ENCODE data around the gene PODXL.

PODXL gene

GRCh38 chr7:131564640-131565039, 8.2 kb upstream of the PODXL start:
- no peak for DNase-seq (ENCODE audit: low read depth in 2 of 2)

DNA sequence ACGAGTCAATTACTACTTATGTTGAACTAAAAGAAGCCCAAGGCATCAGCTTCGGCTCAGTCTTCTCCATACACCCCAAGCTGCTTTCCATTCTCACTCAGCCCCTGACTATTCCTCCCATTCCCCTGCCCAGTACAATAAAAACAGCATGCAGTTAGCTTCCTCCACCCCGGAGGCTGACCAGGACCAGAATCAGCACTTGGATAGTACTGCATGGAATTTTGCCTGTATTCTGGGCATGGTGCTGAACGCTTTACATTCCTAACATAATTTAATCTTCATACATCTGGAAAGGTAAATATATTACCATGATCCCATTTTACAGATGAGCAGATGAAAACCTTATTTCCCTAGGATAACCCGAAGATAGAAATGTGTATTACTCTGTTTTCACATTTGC, 7.5 kb upstream of the PODXL start:
- DNase-seq (ENCODE audit: low read depth in 2 of 2) = no peak

DNA sequence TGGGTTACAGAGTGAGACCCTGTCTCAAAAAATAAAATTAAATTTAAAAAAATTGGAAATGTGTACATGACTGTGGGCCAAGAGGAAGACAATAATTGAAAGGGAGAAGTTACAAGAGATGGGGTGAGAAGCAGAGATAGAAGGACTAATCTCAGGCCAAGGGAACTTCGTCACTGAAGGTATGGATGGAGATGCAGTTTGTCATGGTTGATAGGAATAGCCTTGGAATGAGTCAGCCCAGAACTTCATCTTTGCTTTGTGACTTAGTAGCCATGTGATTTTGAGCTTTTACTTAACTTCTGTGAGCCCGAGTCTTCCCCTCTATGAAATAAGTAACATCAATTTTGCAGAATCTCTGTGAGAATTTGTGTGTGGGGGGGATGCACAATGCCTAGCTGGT, 6.5 kb upstream of the PODXL start:
- no peak for DNase-seq (ENCODE audit: low read depth in 2 of 2)

DNA sequence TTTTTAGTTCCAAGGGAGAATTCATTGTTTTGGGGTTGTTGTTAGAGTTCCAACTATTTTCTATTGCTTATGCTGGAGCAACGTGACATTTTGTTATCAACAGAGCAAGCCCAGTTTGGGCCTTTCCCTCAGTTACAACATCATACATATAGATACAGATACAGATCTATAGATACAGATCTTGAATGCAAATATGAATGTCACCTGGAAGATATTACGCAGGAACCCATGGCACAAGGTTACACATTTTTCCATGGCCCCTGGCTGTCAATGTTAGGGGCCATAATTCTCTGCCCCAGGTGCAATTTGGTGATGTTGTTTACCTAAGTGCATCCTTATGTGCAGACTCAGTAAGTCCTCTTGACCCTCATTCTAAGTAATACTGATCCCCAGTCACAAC, 3.6 kb upstream of the PODXL start:
- DNase-seq (ENCODE audit: low read depth in 2 of 2) = no peak

DNA sequence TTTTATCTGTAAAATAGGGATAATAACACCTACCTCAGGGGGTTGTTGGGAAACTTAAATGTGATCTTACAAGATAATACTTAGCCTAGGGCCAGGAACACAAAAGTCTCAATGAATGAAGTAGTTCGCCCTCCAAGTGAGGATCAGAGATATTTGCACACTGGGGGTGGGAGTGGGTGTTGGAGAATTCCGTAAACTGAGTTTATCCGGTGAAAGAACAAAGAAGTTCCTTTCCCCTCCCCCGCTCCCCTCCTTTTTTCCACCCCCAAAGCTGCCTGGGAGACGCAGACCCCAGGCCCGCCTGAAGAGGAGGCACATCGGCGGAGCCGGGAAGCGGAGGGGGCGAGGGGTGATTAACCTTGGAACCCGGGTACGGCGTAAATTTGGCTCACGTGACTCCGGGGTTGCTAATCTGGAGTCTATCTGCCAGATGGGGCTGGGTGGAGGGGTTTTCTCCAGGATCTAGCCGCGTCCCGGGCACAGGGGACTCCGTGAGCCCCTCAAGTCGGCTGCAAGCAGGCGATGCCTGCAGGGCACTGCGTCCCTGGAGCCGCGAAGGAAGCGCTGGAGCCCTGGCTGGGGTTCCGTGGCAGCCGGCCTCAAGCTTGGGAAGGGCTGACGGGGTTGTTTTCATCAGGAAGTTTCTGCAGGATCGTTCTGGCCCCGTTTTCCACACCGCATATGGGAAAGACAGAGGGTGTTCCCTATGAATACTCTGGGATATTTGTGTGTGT, 1.4 kb upstream of the PODXL start:
- DNase-seq (ENCODE audit: low read depth in 2 of 2) = no peak

- DNase-seq (ENCODE audit: low read depth in 2 of 2) = no peak
These were observed 652 bp upstream of the PODXL start for GRCh38 chr7:131556909-131557651.

DNA sequence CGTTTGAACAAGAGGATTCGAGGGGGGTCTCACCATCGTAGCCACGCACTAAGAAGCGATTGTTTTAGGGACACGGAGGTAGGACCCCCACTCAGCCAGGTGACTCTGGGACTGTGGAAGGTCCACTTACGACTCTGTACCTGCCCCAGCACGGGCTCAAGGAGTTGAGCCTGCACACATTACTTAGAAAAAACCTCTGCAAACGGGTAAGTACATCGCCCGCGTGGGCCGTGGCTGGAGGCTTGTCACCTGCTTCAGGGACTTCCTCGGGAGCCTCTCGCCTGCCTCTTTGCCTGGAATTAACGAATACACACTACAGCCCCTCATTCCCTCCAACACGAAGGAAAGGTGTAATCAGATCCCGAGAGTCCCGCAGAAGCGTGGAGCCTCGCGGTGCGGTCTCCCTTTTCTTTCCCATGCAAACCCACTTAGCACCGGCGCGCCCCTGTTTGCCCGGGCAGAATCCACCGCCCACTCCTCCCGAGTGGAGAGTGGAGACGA, 826 bp downstream of the PODXL start:
- no peak for DNase-seq (ENCODE audit: low read depth in 2 of 2)

- DNase-seq (ENCODE audit: low read depth in 2 of 2) = no peak
These were observed 1.4 kb downstream of the PODXL start for GRCh38 chr7:131554880-131555516.

DNA sequence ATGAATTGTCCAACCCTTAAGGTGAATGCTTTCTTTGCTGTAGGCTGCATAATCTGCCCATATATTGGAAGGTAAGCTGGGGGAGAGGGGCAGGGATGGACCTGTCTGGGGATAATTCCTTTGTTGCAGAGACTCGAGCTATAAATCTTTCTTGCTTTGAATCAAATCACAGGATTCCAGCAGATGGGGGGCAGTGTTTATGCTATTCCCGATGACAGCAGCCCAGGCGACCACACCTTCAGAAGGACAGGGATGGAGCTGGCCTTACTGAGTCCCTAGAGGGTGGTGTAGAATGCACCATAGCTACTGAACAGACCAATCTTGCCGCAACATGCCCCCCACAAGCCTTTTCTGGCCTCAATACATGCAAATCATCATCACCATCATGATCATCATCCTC, 2.5 kb downstream of the PODXL start:
- DNase-seq (ENCODE audit: low read depth in 2 of 2) = no peak

- DNase-seq (ENCODE audit: low read depth in 2 of 2) = no peak
These were observed 4.4 kb downstream of the PODXL start for GRCh38 chr7:131552053-131552452.

DNA sequence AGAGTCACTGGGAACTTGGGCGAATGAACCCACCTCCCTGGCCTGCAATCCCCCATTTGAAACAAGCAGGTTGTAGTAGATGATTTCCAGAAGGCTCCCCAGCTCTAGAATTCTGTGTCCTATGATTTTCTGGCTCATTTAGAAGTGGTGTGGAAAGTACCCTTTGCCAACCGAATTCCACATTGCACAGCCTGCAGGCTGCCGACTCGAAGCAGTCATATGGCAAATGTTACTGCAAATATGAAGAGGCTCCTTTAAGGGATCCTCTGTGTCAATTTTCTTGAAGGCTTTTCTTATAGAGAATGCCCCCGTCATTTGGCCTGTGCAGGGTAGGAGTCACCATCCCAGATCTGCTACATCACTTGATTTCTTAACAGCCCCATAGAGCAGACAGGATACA, 5.6 kb downstream of the PODXL start:
- no peak for DNase-seq (ENCODE audit: low read depth in 2 of 2)

DNA sequence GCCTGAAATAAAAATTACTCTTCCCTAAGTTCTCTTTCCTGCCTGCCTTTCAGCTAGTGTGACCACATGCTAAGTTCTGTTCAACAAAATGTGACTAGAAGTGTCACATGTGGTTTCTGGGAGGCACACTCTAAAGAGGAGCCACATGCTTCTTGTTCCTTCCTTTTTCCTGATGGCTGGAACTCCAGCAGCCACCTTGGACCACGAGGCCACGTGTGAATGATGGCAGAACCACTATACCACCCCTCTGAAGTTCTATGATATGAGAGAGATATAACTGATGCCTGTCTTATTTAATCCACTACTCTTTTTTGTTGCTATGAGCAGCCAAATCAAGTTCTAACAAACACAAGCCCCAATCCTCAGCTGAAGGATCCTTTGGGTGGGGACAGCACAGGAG, 8.1 kb downstream of the PODXL start:
- no peak for DNase-seq (ENCODE audit: low read depth in 2 of 2)

GRCh38 chr7:131547589-131547988, 8.8 kb downstream of the PODXL start:
- DNase-seq (ENCODE audit: low read depth in 2 of 2) = no peak

DNA sequence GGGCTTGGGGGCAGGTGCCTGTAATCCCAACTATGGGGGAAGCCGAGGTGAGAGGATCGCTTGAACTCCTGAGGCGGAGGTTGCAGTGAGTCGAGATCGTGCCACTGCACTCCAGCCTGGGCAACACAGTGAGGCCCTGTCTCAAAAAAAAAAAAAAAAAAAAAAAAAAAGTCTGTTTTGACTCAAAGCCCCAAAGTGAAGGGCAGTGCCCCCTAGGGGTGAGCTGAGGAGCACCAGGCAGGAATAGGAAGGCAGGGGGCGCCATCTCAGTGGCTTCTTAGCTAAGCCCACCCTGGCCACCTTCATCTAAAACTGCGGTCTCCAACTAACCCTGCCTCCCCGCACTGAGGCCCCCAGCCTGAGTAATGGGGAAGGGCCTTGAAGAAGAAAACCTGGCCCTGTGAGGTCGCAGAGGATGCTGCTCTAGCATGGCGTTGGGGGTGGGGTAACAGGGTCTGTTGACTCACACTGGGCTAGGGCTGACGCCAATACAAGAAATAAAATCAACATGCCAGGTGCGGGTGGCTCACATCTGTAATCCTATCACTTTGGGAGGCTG, 9.8 kb downstream of the PODXL start:
- DNase-seq (ENCODE audit: low read depth in 2 of 2) = no peak

DNA sequence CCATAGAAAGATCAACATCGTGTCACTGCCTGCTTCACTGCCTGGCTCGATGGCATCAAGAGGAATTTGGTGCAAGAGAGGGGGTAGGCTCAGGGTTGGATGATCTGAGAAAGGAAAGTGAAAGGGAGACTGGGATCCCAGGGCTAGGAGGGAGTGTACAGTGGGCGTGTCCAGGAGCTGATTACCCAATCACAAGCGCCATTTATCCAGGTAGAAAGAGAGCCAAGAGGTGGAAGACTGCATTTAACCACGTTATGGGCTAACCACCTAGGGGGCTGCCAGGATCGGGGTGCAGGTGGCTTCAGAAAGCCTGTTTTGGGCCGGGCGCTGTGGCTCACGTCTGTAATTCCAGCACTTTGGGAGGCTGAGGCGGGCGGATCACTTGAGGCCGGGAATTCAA, 10.3 kb downstream of the PODXL start:
- DNase-seq (ENCODE audit: low read depth in 2 of 2) = no peak

DNA sequence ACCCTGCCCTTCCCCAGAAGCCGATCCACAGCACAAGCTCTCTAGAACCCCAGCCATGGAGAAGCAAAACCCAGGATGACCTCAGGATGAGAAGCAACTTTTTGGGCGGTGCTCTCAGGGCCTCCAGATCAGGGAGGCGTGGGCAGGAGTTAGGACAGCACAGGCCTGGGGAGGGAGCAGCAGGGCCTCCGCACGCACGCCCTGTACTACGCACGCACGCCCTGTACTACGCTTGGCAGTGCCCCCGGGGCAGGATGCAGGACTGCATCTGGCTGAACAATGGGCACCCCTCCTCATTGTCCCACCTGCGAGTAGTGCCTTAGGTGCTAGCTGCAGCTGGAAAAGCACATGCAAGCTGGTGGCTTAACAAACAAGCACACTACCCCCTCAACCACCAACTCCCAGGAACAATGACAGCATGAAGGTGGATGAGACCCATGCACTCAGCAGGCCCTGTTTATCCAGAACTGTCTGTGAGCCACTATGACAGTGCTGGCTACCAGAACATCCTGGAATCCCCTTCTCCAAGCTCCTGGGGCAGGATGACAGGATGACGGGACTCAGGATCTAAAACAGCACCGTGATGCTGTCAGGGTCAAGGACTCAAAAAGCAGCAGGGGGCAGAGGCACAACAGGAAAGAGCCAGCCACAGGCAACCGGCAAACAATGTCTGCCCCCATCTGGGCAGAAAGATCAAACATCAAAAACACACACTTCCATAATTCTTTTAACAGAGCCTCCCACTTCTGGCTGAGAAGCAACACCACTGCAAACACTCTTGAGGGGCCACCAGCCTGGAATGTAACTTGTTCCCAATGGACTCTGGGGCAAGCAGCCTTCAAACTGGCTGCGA, 11.8 kb downstream of the PODXL start:
- DNase-seq (ENCODE audit: low read depth in 2 of 2) = no peak

GRCh38 chr7:131544021-131544420, 12.4 kb downstream of the PODXL start:
- no peak for DNase-seq (ENCODE audit: low read depth in 2 of 2)

- DNase-seq (ENCODE audit: low read depth in 2 of 2) = no peak
These were observed 13.1 kb downstream of the PODXL start for GRCh38 chr7:131543298-131543697.

DNA sequence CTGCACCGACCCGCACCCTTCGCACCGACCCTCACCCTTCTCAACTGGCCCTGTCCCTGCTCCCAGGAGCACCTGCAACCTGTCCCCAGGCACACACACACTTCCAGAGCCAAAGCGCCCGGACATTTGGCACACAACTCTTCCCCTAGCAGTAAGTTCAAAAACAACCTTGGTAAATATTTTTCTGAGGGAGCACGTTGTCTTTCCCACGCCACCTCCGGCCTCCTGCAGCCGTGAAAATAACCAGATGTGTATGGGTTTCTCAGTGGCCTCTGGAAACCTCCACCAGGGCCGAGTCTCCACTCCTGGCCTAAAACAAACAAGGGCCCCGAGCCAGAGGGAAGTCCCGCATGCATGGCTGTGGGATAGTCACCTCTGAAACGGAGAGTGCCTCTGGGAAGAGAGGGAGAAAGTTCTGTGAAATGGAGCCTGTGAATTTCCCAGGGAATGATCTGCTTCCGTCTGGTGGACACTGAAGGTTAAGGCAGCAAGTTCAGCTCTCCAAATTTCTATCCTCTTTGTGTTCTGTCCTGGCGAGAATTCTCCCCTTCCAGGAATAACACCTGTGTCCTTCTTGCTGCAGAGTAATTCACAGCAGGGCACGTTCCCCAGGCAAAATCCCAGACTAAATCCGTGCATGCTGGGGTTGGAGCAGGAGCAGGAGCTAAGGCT, 15.8 kb downstream of the PODXL start:
- DNase-seq (ENCODE audit: low read depth in 2 of 2) = no peak

DNA sequence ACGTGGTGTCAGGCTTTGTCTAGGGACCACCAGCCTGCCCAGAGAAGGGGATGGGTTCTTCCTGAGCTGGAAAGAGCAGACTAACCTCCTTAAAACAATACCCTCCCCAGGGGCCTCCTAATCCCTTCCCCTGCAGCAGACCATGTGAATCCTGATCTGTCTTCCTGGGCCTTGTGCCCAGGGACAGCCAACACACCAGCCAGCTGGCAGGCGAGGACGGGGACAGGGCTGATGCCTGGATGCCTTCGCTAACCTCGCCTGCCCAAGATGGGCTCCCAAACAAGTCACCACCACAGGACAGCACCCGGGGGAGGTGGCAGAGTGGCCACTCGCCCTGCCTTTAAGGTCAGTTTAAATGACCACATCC, 17.6 kb downstream of the PODXL start:
- no peak for DNase-seq (ENCODE audit: low read depth in 2 of 2)
